Nephron (organoid): ENCODE data around the gene ARHGAP6.

Experiments
- H3K27ac Mint-ChIP-seq, 3 experiments: 2 replicates each; pipeline ENCODE4 v1.8.0; 2020; ENCODE audit warnings: mixed read lengths in 3 of 3, mild to moderate bottlenecking in 2 of 3, moderate library complexity in 1 of 3
- H3K27me3 Mint-ChIP-seq: 2 replicates; pipeline ENCODE4 v1.8.0; 2021; ENCODE audit warnings: low read depth, mild to moderate bottlenecking, moderate library complexity, mixed read lengths
- H3K36me3 Mint-ChIP-seq: 2 replicates; pipeline ENCODE4 v1.8.0; 2020; ENCODE audit warnings: low read depth, mixed read lengths
- H3K4me1 Mint-ChIP-seq: 2 replicates; pipeline ENCODE4 v1.8.0; 2020; ENCODE audit warnings: mixed read lengths
- H3K4me3 Mint-ChIP-seq, 3 experiments: 2 replicates each; pipeline ENCODE4 v1.8.0; 2020; ENCODE audit warnings: mild to moderate bottlenecking in 3 of 3, mixed read lengths in 3 of 3, moderate library complexity in 2 of 3
- H3K9me3 Mint-ChIP-seq: 2 replicates; pipeline ENCODE4 v1.8.0; 2020; ENCODE audit warnings: mixed read lengths
- CTCF ChIP-seq, 3 experiments: fragments of 200-600 bp; sonication (generic); IDR thresholded peaks; one replicate each; pipeline ENCODE4 v1.5.0; 2021; ENCODE audit warnings: antibody characterized with exemption in 3 of 3; ENCODE audit not compliant: unreplicated experiment in 3 of 3

The ARHGAP6 gene

GRCh38 chrX:11293113-11293512 lies 372.6 kb downstream of the ARHGAP6 start, which contains the start of gene AMELX:
TSS of gene AMELX (plus strand) at chrX:11293413. CDS start at chrX:11294789, 1,376 bp downstream.
- Mint-ChIP-seq H3K27me3 (peaks cover 15% of the 10 kb centered on the region), H3K4me1 (no peaks in the 10 kb centered on the region), H3K36me3 (no peaks in the 10 kb centered on the region), H3K9me3 (no peaks in the 10 kb centered on the region), H3K4me3 (no peak within 1 kb of the TSS), H3K27ac (no peak within 1 kb of the TSS)
- TF ChIP-seq CTCF (IDR thresholded peaks at IDR 0.05; ENCODE audit: unreplicated experiment in 3 of 3): no peak

- Mint-ChIP-seq H3K4me3 (no peak overlapping the region), H3K27me3 (peaks cover 16% of the 10 kb centered on the region), H3K9me3 (no peaks in the 10 kb centered on the region), H3K36me3 (no peaks in the 10 kb centered on the region), H3K4me1 (no peaks in the 10 kb centered on the region), H3K27ac (no peak overlapping the region)
- TF ChIP-seq CTCF (IDR thresholded peaks at IDR 0.05; ENCODE audit: unreplicated experiment in 3 of 3): no peak
Observed at GRCh38 chrX:11290416-11291102, 375.2 kb downstream of the ARHGAP6 start.

- H3K36me3 Mint-ChIP-seq: no peaks in the 10 kb centered on the region
- H3K4me1 Mint-ChIP-seq: no peaks in the 10 kb centered on the region
- no peak overlapping the region for H3K27ac Mint-ChIP-seq
- no peaks in the 10 kb centered on the region for H3K9me3 Mint-ChIP-seq
- H3K27me3 Mint-ChIP-seq: peaks cover 17% of the 10 kb centered on the region
- no peak overlapping the region for H3K4me3 Mint-ChIP-seq
- no peak for TF ChIP-seq CTCF (IDR thresholded peaks at IDR 0.05; ENCODE audit: unreplicated experiment in 3 of 3)
Observed at GRCh38 chrX:11287505-11287904, 378.2 kb downstream of the ARHGAP6 start.

GRCh38 chrX:11285651-11286050 lies 380.1 kb downstream of the ARHGAP6 start:
- H3K36me3 Mint-ChIP-seq: no peaks in the 10 kb centered on the region
- H3K27ac Mint-ChIP-seq: no peak overlapping the region
- H3K4me1 Mint-ChIP-seq: no peaks in the 10 kb centered on the region
- H3K9me3 Mint-ChIP-seq: no peaks in the 10 kb centered on the region
- H3K4me3 Mint-ChIP-seq: no peak overlapping the region
- no peak for TF ChIP-seq CTCF (IDR thresholded peaks at IDR 0.05; ENCODE audit: unreplicated experiment in 3 of 3)
- H3K27me3 Mint-ChIP-seq: peaks cover 13% of the 10 kb centered on the region

- Mint-ChIP-seq H3K9me3 (no peaks in the 10 kb centered on the region), H3K4me3 (no peak overlapping the region), H3K27ac (no peak overlapping the region), H3K27me3 (peaks cover 9% of the 10 kb centered on the region), H3K36me3 (no peaks in the 10 kb centered on the region), H3K4me1 (no peaks in the 10 kb centered on the region)
- TF ChIP-seq CTCF (IDR thresholded peaks at IDR 0.05; ENCODE audit: unreplicated experiment in 3 of 3): no peak
Observed at GRCh38 chrX:11282043-11282442, 383.7 kb downstream of the ARHGAP6 start.

GRCh38 chrX:11273544-11273943 lies 392.2 kb downstream of the ARHGAP6 start:
- H3K4me3 Mint-ChIP-seq: no peak overlapping the region
- H3K27ac Mint-ChIP-seq: no peak overlapping the region
- no peak for TF ChIP-seq CTCF (IDR thresholded peaks at IDR 0.05; ENCODE audit: unreplicated experiment in 3 of 3)

More at GRCh38 chrX:11273544-11273943, 392.2 kb downstream of the ARHGAP6 start:
- Mint-ChIP-seq H3K27me3 (peaks cover 9% of the 10 kb centered on the region), H3K36me3 (no peaks in the 10 kb centered on the region), H3K4me1 (no peaks in the 10 kb centered on the region), H3K9me3 (no peaks in the 10 kb centered on the region)
